DND-41 (cell line): ENCODE measurements around the gene MPPE1.
A peak's percentile ranks its signal among the peaks of the same experiment; 100 is the strongest.

Experiments used
- ATAC-seq: fragments of 200-7000 bp; cut with Tn5 transposase; 3 replicates; pipeline ENCODE4 v1.9.1; 2021; ENCODE audit warnings: low read depth; ENCODE audit not compliant: insufficient read depth
- DNase-seq: peaks from one replicate; pipeline ENCODE4 v3.0.0-alpha.2; 2020
- H2AFZ ChIP-seq: 2 replicates; pipeline ENCODE4 v1.6.0; 2012; ENCODE audit warnings: low read depth, low read length
- H3K27ac ChIP-seq: 2 replicates; pipeline ENCODE4 v1.5.1; 2012; ENCODE audit warnings: low read length, inconsistent platforms
- H3K27me3 ChIP-seq: fragments of 200-600 bp; sonication (generic); 2 replicates; pipeline ENCODE4 v1.6.0; 2012; ENCODE audit warnings: low read length, mild to moderate bottlenecking, inconsistent platforms; ENCODE audit not compliant: insufficient read depth, poor library complexity
- H3K36me3 ChIP-seq: 2 replicates; pipeline ENCODE4 v1.5.1; 2012; ENCODE audit warnings: low read length, inconsistent platforms; ENCODE audit not compliant: insufficient read depth
- H3K4me1 ChIP-seq: 2 replicates; pipeline ENCODE4 v1.5.1; 2012; ENCODE audit warnings: mild to moderate bottlenecking, low read length; ENCODE audit not compliant: insufficient read depth
- H3K4me2 ChIP-seq: 2 replicates; pipeline ENCODE4 v1.6.0; 2012; ENCODE audit warnings: mild to moderate bottlenecking, moderate library complexity, low read length, inconsistent platforms; ENCODE audit not compliant: insufficient read depth
- H3K4me3 ChIP-seq, 2 experiments: fragments of 200-600 bp in 1 of 2; shearing (Covaris generic) in 1 of 2; 2 replicates each; pipeline ENCODE4 v1.5.1; 2012 to 2016; ENCODE audit warnings: inconsistent platforms in 2 of 2, low read length in 2 of 2, mild to moderate bottlenecking in 2 of 2, low read depth in 1 of 2, moderate library complexity in 1 of 2
- H3K79me2 ChIP-seq: 2 replicates; pipeline ENCODE4 v1.6.0; 2012; ENCODE audit warnings: low read length, inconsistent platforms; ENCODE audit not compliant: insufficient read depth
- H3K9ac ChIP-seq: 2 replicates; pipeline ENCODE4 v1.6.0; 2012; ENCODE audit warnings: low read depth, mild to moderate bottlenecking, inconsistent platforms, low read length, moderate library complexity
- H3K9me3 ChIP-seq: 2 replicates; pipeline ENCODE4 v1.5.1; 2012; ENCODE audit warnings: low read length, moderate library complexity, mild to moderate bottlenecking, inconsistent platforms; ENCODE audit not compliant: insufficient read depth, severe bottlenecking
- H4K20me1 ChIP-seq: 2 replicates; pipeline ENCODE4 v1.6.0; 2012; ENCODE audit warnings: low read length; ENCODE audit not compliant: insufficient read depth
- CTCF ChIP-seq: IDR thresholded peaks from 2 replicates; pipeline ENCODE4 v1.5.1; 2012; ENCODE audit warnings: borderline replicate concordance, low read length, moderate library complexity, mild to moderate bottlenecking; ENCODE audit not compliant: poor library complexity, severe bottlenecking; ENCODE audit errors: extremely low read depth
- EZH2 ChIP-seq: IDR thresholded peaks from 3 replicates; pipeline ENCODE4 v1.6.1; 2012; ENCODE audit warnings: borderline replicate concordance, low read depth, mild to moderate bottlenecking, moderate library complexity, low read length, inconsistent platforms; ENCODE audit not compliant: severe bottlenecking

MPPE1 gene

GRCh38 chr18:11943551-11943950 lies 35.4 kb upstream of the MPPE1 start:
- H3K27me3 ChIP-seq = no peaks in the 10 kb centered on the region
- H3K9ac ChIP-seq = no peak overlapping the region
- no peak overlapping the region for H3K4me3 ChIP-seq
- H3K9me3 ChIP-seq = no peaks in the 10 kb centered on the region
- no peak overlapping the region for H2AFZ ChIP-seq
- no peaks in the 10 kb centered on the region for H3K36me3 ChIP-seq
- no peak overlapping the region for H3K27ac ChIP-seq
- H4K20me1 ChIP-seq = no peaks in the 10 kb centered on the region
- ATAC-seq (no peak), DNase-seq (no peak)
- TF ChIP-seq EZH2 (no peak), CTCF (no peak)
- no peaks in the 10 kb centered on the region for H3K4me1 ChIP-seq
- H3K4me2 ChIP-seq = no peak overlapping the region
- no peaks in the 10 kb centered on the region for H3K79me2 ChIP-seq

DNA sequence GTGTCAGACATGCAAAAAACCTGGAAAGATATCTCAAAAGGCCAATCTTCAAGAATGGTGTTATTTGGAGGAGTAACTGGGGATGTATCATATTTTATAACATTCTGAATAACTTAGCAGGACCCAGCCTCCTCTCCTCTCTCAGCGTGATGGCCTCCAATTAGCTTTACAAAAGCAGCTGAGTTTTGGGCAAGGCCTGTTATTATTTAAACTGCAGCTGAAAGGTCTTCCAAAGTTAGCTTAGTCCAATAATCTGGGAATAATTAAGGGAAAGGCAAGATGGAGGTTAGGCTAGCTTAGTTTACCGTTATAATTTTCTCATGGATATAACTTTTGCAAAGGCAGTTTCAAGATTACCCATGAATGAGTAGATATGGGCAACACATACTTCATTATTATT lies 32.8 kb upstream of the MPPE1 start:
- H4K20me1 ChIP-seq = no peaks in the 10 kb centered on the region
- H3K4me1 ChIP-seq = no peaks in the 10 kb centered on the region
- H3K9ac ChIP-seq = no peak overlapping the region
- TF ChIP-seq EZH2 (no peak), CTCF (no peak)
- no peak overlapping the region for H3K4me2 ChIP-seq
- no peak overlapping the region for H2AFZ ChIP-seq
- no peaks in the 10 kb centered on the region for H3K36me3 ChIP-seq
- ATAC-seq = no peak
- no peaks in the 10 kb centered on the region for H3K79me2 ChIP-seq
- H3K27me3 ChIP-seq = no peaks in the 10 kb centered on the region
- H3K4me3 ChIP-seq = no peak overlapping the region
- H3K9me3 ChIP-seq = no peaks in the 10 kb centered on the region
- H3K27ac ChIP-seq = no peak overlapping the region
- DNase-seq = no peak

DNA sequence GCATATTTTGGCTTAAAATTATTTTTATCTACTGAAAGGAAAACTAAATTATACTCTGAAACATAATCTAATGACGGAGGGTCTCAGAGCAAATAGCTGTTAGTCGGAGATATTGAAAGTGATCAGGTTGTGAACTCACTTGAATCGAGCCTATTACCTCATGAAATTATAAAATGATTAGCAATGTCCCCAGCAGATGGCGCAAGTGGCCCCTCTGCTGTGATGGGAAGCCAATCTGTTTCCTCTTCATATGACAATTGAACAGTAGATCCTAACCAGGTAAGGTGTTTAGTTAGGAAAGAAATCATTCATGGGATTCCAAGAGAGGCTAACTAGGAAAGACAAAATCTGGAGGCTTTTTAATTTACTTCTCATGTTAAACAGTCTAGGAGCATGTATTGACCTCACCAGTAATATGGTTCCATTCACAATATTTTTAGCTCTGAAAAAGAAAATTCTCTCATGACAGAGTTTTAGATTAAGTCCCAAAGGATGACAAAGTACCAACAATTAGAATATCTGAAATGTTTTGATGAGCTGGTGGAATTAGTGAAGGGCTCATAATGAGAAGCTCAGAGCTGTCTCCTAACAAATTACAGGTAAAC lies 29.9 kb upstream of the MPPE1 start:
- no peak overlapping the region for H3K27ac ChIP-seq
- ATAC-seq (peak; percentile 83), DNase-seq (peak; percentile 70)
- no peak overlapping the region for H3K4me3 ChIP-seq
- no peak overlapping the region for H2AFZ ChIP-seq
- no peaks in the 10 kb centered on the region for H3K79me2 ChIP-seq
- no peaks in the 10 kb centered on the region for H3K4me1 ChIP-seq
- no peak overlapping the region for H3K9ac ChIP-seq
- no peaks in the 10 kb centered on the region for H4K20me1 ChIP-seq
- no peaks in the 10 kb centered on the region for H3K27me3 ChIP-seq
- no peaks in the 10 kb centered on the region for H3K9me3 ChIP-seq
- no peaks in the 10 kb centered on the region for H3K36me3 ChIP-seq
- H3K4me2 ChIP-seq = no peak overlapping the region
- TF ChIP-seq EZH2 = no peak
- peak; percentile 84 for TF ChIP-seq CTCF

DNA sequence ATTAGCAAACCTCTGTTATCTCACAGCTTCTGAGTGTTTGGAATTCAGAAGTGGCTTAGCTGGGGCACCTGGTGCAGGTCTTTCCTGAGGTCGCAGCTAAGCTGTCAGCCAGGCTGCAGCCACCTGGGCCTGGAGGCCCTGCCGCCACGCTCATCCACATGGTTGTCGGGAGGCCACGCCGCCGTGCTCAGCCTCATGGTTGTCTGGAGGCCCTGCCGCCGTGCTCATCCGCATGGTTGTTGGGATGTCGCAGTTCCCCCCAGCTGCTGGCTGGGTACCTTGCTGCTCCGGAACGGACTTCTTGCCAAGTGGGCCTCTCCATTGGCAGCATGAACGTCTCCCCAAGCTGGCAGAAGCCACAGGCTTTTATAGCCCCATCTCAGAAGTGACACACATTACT lies 24.3 kb upstream of the MPPE1 start:
- no peaks in the 10 kb centered on the region for H3K36me3 ChIP-seq
- no peak overlapping the region for H3K27ac ChIP-seq
- DNase-seq = no peak
- no peak for ATAC-seq
- H3K4me1 ChIP-seq = no peaks in the 10 kb centered on the region
- no peaks in the 10 kb centered on the region for H3K9me3 ChIP-seq
- no peaks in the 10 kb centered on the region for H3K79me2 ChIP-seq
- no peaks in the 10 kb centered on the region for H3K27me3 ChIP-seq
- no peak overlapping the region for H2AFZ ChIP-seq
- no peak overlapping the region for H3K4me2 ChIP-seq
- TF ChIP-seq CTCF (no peak), EZH2 (no peak)
- H4K20me1 ChIP-seq = no peaks in the 10 kb centered on the region
- H3K4me3 ChIP-seq = no peak overlapping the region
- H3K9ac ChIP-seq = no peak overlapping the region
